Stimulated activated CD4-positive, alpha-beta T cell treated with anti-CD3 and anti-CD28 coated beads, Interleukin-2, amount 100 ng/mL, for 4 hours (primary cell): ENCODE results near the gene KRTAP5-2.

Source experiments
- DNase-seq: peaks from one replicate; pipeline ENCODE4 v3.0.0-alpha.2; 2020; ENCODE audit warnings: low read depth

KRTAP5-2 gene

GRCh38 chr11:1556278-1556902 is 41.7 kb downstream of the KRTAP5-2 start:
- DNase-seq = no peak

DNA sequence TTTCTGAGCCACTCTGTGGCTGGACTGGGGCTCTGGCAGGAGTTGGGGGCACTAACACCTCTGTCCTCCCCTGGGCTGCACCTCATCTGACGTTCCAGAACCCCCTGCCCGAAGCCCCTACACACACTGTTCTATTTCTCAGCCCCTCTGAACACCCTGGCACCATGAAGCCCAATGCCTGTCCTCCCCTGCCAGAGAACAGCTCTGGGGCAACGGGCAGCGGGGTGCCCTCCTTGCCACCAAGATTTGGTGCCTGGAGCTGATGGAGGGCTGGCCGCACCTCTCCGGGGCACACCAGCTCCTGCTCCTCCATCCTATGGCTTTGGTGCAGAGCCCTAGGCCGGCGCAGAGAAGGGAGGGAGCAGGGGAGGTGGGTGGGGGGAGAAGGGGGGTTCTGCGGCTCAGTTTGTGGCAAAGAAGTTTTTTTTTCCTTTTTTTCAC is 42.4 kb downstream of the KRTAP5-2 start:
- no peak for DNase-seq

DNA sequence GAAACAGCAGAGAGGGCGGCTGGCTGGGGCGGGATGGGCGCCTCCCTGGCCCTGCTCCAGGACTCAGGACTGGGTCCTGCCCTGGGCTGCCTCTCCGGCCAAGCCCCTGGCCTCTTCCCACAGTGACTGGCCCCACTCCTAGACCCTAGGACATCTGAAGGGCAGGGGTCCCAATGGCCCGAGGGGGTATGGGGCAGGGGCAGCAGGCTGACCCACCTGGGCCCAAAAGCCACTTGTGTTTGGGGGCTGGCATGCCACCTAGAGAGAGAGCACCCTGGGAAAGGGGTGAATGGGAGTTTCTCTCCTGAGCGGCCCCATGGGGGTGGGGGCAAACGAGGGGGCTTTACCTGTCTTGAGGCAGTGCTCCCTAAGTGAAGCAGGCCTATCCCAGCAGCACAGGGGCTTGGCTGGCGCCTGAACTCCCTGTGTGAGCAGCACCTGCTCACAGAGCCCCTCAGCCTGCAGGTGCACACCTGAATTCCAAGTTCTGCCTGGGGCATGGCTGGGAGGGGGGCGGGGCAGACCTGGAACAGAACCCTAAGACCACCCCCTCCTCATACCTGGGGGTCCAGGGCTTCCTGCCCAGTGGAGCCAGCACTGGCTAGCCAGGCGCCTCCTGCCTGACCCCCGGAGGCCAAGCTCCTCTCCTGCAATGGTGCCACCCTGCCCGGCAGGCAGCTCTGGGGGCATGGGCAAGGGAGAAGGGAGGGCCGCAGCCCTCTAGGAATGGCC is 42.9 kb downstream of the KRTAP5-2 start:
- no peak for DNase-seq

GRCh38 chr11:1553808-1554594 is 44.1 kb downstream of the KRTAP5-2 start:
- DNase-seq = no peak

DNA sequence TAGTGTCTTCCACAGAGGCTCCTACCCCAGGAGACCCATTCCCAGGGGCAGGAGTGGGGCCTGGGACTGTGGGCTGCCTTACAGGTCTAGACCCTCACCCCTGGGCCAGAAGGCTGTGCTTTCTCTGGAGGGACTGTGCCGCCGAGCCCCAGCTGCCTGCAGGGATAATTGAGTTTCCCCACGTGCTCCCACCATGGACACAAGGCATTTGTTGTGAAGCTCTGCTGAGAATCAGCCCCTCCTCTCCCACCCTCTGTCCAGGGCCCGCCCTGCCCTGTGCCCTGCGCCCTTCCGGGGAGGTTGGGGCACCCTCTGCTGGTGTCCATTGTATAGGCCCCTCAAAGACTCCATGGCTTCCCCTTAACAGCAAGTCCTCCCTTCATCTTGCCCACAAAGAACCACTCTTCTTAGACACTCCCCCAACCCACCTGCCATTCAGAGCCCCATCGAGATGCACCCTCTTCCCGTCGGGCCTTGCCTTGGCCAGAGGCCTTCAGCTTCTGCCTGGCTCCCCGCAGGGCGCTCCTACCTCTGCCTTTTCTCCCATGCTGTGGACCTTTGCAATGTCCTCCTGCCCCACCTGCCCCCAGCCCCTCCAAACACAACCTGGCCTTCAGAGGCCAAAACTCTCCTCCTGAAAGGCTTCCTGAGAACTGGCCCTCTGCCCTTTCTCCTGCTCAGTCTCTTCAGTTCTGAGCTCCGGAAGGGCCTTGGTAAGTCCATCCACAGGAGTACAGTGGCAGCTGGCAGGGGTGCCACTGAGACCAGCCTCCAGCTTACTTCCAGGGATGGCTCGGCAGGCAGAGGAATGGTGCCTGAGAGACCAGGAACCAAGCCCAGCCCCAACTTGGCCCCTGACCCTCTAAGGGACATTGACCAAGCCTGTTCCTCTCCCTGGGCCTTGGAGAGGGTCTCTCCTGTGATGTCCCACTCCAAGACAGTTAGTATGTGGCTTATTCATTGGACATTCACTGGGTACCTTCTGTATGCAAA is 48.5 kb downstream of the KRTAP5-2 start:
- no peak for DNase-seq

DNA sequence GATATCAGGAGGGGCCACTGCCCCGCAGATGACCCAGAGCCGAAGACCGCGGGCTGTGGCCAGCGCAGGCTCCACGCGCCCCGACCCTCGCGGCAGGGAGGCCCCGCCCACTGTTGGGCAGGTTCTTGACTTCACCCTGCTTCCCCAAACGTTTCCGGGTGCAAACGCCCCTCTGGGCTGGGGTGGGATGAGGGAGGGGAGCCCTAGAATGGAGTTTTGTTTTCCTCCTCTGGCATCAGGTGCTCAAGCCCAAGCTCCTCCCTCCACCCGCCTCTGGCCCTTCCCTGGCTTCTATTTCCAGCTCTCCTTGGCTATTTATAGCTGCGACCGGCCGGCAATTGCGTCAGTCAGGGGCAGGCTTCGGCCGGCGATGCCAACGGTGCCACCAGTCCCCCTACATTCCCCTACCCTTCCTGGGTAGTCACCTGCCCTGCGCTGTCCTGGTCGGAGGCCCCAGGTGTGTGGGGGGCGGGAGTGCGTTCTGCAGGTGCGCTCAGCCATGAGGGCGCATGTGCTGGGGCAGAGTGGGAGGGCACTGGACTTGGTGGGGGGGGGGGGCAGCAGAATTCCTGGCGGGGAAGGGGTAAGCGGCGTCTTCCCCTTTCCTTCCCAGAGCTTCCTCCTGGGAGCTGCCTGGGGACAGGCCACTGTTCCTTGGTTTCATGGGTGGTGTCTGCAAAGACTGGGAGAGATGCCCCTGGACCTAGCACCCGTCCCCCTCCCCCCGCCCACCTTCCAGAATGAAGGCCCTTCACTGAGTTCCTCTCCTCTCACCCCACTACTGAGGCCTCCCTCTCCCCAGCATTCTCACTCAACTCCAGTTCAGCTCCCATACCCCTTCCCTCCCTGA is 49.6 kb downstream of the KRTAP5-2 start:
- no peak for DNase-seq

- DNase-seq = no peak
Observed at GRCh38 chr11:1547467-1548098, 50.5 kb downstream of the KRTAP5-2 start.
